ENCODE data around the gene STK33.

DNA sequence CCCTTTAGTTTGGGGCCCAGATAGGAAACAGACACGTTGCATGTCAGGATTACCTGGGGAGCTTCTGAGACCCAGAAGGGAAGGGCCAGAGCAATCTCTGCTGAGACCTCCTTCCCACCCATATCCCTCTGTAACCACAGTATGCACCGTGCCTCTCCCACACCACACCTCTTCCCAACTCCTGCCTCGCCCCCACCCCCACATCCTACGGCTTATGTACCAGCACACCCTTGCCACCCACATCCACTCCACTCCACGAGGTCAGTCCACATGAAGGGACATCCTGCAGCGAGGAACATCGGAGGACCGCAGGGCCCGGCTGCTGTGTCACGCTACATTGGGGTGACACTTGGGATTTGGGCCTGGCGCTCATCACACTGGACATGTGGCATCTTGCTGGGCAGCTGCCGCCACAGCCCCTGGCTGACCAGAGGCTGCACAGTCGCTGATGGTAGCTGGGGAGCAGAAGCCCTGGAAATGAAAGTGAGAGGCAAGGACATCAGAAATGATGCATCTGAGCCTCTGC, 212.1 kb downstream of the STK33 start:
- TF ChIP-seq JUND (IDR thresholded peaks at IDR 0.05), result no peak
- TF ChIP-seq SP1 (IDR thresholded peaks at IDR 0.05; ENCODE audit: low read depth), result no peak
- TF ChIP-seq, protein P1, sequence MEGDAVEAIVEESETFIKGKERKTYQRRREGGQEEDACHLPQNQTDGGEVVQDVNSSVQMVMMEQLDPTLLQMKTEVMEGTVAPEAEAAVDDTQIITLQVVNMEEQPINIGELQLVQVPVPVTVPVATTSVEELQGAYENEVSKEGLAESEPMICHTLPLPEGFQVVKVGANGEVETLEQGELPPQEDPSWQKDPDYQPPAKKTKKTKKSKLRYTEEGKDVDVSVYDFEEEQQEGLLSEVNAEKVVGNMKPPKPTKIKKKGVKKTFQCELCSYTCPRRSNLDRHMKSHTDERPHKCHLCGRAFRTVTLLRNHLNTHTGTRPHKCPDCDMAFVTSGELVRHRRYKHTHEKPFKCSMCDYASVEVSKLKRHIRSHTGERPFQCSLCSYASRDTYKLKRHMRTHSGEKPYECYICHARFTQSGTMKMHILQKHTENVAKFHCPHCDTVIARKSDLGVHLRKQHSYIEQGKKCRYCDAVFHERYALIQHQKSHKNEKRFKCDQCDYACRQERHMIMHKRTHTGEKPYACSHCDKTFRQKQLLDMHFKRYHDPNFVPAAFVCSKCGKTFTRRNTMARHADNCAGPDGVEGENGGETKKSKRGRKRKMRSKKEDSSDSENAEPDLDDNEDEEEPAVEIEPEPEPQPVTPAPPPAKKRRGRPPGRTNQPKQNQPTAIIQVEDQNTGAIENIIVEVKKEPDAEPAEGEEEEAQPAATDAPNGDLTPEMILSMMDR (IDR thresholded peaks at IDR 0.05 in 2 of 3, conservative IDR thresholded peaks at IDR 0.05 in 1 of 3; ENCODE audit: borderline replicate concordance in 1 of 3, insufficient read depth in 1 of 3, low read depth in 2 of 3, low read length in 2 of 3), result no peak
- no peak for TF ChIP-seq POLR2AphosphoS5 (IDR thresholded peaks at IDR 0.05; ENCODE audit: low read depth, low read length)
- TF ChIP-seq EZH2 (IDR thresholded peaks at IDR 0.05), result no peak
- no peak for TF ChIP-seq ZNF274 (IDR thresholded peaks at IDR 0.05; ENCODE audit: low read depth, low read length)
- TF ChIP-seq, protein P2, sequence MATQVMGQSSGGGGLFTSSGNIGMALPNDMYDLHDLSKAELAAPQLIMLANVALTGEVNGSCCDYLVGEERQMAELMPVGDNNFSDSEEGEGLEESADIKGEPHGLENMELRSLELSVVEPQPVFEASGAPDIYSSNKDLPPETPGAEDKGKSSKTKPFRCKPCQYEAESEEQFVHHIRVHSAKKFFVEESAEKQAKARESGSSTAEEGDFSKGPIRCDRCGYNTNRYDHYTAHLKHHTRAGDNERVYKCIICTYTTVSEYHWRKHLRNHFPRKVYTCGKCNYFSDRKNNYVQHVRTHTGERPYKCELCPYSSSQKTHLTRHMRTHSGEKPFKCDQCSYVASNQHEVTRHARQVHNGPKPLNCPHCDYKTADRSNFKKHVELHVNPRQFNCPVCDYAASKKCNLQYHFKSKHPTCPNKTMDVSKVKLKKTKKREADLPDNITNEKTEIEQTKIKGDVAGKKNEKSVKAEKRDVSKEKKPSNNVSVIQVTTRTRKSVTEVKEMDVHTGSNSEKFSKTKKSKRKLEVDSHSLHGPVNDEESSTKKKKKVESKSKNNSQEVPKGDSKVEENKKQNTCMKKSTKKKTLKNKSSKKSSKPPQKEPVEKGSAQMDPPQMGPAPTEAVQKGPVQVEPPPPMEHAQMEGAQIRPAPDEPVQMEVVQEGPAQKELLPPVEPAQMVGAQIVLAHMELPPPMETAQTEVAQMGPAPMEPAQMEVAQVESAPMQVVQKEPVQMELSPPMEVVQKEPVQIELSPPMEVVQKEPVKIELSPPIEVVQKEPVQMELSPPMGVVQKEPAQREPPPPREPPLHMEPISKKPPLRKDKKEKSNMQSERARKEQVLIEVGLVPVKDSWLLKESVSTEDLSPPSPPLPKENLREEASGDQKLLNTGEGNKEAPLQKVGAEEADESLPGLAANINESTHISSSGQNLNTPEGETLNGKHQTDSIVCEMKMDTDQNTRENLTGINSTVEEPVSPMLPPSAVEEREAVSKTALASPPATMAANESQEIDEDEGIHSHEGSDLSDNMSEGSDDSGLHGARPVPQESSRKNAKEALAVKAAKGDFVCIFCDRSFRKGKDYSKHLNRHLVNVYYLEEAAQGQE (IDR thresholded peaks at IDR 0.05; ENCODE audit: low read depth), result no peak
- TF ChIP-seq EGR1 (IDR thresholded peaks at IDR 0.05; ENCODE audit: low read depth), result no peak
- no peak for TF ChIP-seq RAD21 (IDR thresholded peaks at IDR 0.05; ENCODE audit: low read depth)
